DND-41 (cell line): ENCODE data around the gene TTC23L.

Experiments
- ATAC-seq: fragments of 200-7000 bp; cut with Tn5 transposase; 3 replicates; pipeline ENCODE4 v1.9.1; 2021; ENCODE audit warnings: low read depth; ENCODE audit not compliant: insufficient read depth
- DNase-seq: peaks from one replicate; pipeline ENCODE4 v3.0.0-alpha.2; 2020
- H2AFZ ChIP-seq: 2 replicates; pipeline ENCODE4 v1.6.0; 2012; ENCODE audit warnings: low read depth, low read length
- H3K27ac ChIP-seq: 2 replicates; pipeline ENCODE4 v1.5.1; 2012; ENCODE audit warnings: low read length, inconsistent platforms
- H3K27me3 ChIP-seq: fragments of 200-600 bp; sonication (generic); 2 replicates; pipeline ENCODE4 v1.6.0; 2012; ENCODE audit warnings: low read length, mild to moderate bottlenecking, inconsistent platforms; ENCODE audit not compliant: insufficient read depth, poor library complexity
- H3K36me3 ChIP-seq: 2 replicates; pipeline ENCODE4 v1.5.1; 2012; ENCODE audit warnings: low read length, inconsistent platforms; ENCODE audit not compliant: insufficient read depth
- H3K4me1 ChIP-seq: 2 replicates; pipeline ENCODE4 v1.5.1; 2012; ENCODE audit warnings: mild to moderate bottlenecking, low read length; ENCODE audit not compliant: insufficient read depth
- H3K4me2 ChIP-seq: 2 replicates; pipeline ENCODE4 v1.6.0; 2012; ENCODE audit warnings: mild to moderate bottlenecking, moderate library complexity, low read length, inconsistent platforms; ENCODE audit not compliant: insufficient read depth
- H3K4me3 ChIP-seq, 2 experiments: fragments of 200-600 bp in 1 of 2; shearing (Covaris generic) in 1 of 2; 2 replicates each; pipeline ENCODE4 v1.5.1; 2012 to 2016; ENCODE audit warnings: inconsistent platforms in 2 of 2, low read length in 2 of 2, mild to moderate bottlenecking in 2 of 2, low read depth in 1 of 2, moderate library complexity in 1 of 2
- H3K79me2 ChIP-seq: 2 replicates; pipeline ENCODE4 v1.6.0; 2012; ENCODE audit warnings: low read length, inconsistent platforms; ENCODE audit not compliant: insufficient read depth
- H3K9ac ChIP-seq: 2 replicates; pipeline ENCODE4 v1.6.0; 2012; ENCODE audit warnings: low read depth, mild to moderate bottlenecking, inconsistent platforms, low read length, moderate library complexity
- H3K9me3 ChIP-seq: 2 replicates; pipeline ENCODE4 v1.5.1; 2012; ENCODE audit warnings: low read length, moderate library complexity, mild to moderate bottlenecking, inconsistent platforms; ENCODE audit not compliant: insufficient read depth, severe bottlenecking
- H4K20me1 ChIP-seq: 2 replicates; pipeline ENCODE4 v1.6.0; 2012; ENCODE audit warnings: low read length; ENCODE audit not compliant: insufficient read depth
- CTCF ChIP-seq: IDR thresholded peaks from 2 replicates; pipeline ENCODE4 v1.5.1; 2012; ENCODE audit warnings: borderline replicate concordance, low read length, moderate library complexity, mild to moderate bottlenecking; ENCODE audit not compliant: poor library complexity, severe bottlenecking; ENCODE audit errors: extremely low read depth
- EZH2 ChIP-seq: IDR thresholded peaks from 3 replicates; pipeline ENCODE4 v1.6.1; 2012; ENCODE audit warnings: borderline replicate concordance, low read depth, mild to moderate bottlenecking, moderate library complexity, low read length, inconsistent platforms; ENCODE audit not compliant: severe bottlenecking

Gene TTC23L

DNA sequence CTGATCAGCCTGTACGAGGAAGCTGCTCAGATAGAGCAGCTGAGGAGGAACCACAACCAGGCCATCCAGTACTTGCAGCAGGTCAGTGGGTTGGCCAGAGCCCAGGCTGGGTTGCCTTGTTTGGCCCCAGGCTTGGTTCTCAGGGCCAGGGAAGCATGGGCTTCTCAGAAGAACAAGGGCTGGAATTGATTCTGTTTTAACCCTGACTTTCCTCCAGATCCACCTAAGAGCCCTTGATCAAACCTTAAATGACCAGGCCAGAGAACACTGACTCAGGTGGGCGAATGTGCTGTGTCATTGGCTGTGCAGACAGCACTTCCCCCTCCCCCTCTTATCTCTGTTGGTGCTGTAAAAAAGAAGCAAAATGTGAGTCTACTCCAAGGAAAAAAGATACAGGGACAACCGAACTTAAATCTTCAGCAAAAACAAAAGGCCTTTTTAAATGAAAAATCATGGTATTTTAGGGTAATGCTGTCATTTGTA is 28.1 kb downstream of the TTC23L start:
- no peaks in the 10 kb centered on the region for H4K20me1 ChIP-seq
- TF ChIP-seq EZH2 = no peak
- no peaks in the 10 kb centered on the region for H3K27me3 ChIP-seq
- no peaks in the 10 kb centered on the region for H3K36me3 ChIP-seq
- H2AFZ ChIP-seq = no peak overlapping the region
- H3K9ac ChIP-seq = no peak overlapping the region
- no peak overlapping the region for H3K4me3 ChIP-seq
- H3K79me2 ChIP-seq = no peaks in the 10 kb centered on the region
- H3K9me3 ChIP-seq = no peaks in the 10 kb centered on the region
- ATAC-seq (no peak), DNase-seq (no peak)
- H3K4me1 ChIP-seq = no peaks in the 10 kb centered on the region
- H3K4me2 ChIP-seq = no peak overlapping the region
- no peak overlapping the region for H3K27ac ChIP-seq

GRCh38 chr5:34867660-34868059 is 28.7 kb downstream of the TTC23L start:
- H3K9ac ChIP-seq = no peak overlapping the region
- H4K20me1 ChIP-seq = no peaks in the 10 kb centered on the region
- H3K4me3 ChIP-seq = no peak overlapping the region
- H3K79me2 ChIP-seq = no peaks in the 10 kb centered on the region
- no peaks in the 10 kb centered on the region for H3K9me3 ChIP-seq
- H3K4me2 ChIP-seq = no peak overlapping the region
- H3K36me3 ChIP-seq = no peaks in the 10 kb centered on the region
- DNase-seq (no peak), ATAC-seq (no peak)
- H3K27me3 ChIP-seq = no peaks in the 10 kb centered on the region
- H3K27ac ChIP-seq = no peak overlapping the region
- TF ChIP-seq EZH2 = no peak
- TF ChIP-seq CTCF = no peak
- H2AFZ ChIP-seq = no peak overlapping the region
- no peaks in the 10 kb centered on the region for H3K4me1 ChIP-seq

GRCh38 chr5:34868791-34869190 is 29.8 kb downstream of the TTC23L start:
- H3K36me3 ChIP-seq = no peaks in the 10 kb centered on the region
- no peak overlapping the region for H3K4me2 ChIP-seq
- H3K27ac ChIP-seq = no peak overlapping the region
- ATAC-seq (no peak), DNase-seq (no peak)
- no peak overlapping the region for H3K9ac ChIP-seq
- H3K4me3 ChIP-seq = no peak overlapping the region
- H3K27me3 ChIP-seq = no peaks in the 10 kb centered on the region
- no peaks in the 10 kb centered on the region for H3K9me3 ChIP-seq
- H2AFZ ChIP-seq = no peak overlapping the region
- H4K20me1 ChIP-seq = no peaks in the 10 kb centered on the region
- no peaks in the 10 kb centered on the region for H3K79me2 ChIP-seq
- H3K4me1 ChIP-seq = no peaks in the 10 kb centered on the region
- TF ChIP-seq EZH2 (no peak), CTCF (no peak)

DNA sequence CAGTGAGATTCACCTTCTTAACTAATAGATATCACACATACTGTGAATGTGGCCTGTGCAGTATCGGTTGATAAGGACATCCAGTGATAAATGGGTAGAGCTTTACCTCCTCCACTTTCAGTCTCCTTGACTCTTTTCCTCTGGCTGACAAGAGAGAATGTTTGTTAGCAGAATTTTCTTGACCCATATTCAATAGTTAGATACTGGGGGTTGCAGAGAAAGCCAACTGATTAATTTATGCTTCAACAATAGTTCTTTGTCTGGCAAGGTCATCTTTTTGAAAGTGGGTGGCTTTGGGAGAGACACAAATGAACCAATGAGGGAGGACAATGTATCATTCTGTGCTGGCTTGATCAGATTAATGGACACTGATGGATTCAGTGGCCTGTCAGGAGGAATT is 30.3 kb downstream of the TTC23L start:
- no peaks in the 10 kb centered on the region for H3K9me3 ChIP-seq
- H4K20me1 ChIP-seq = no peaks in the 10 kb centered on the region
- no peak for DNase-seq
- no peak overlapping the region for H2AFZ ChIP-seq
- H3K36me3 ChIP-seq = no peaks in the 10 kb centered on the region
- no peak overlapping the region for H3K27ac ChIP-seq
- no peaks in the 10 kb centered on the region for H3K79me2 ChIP-seq
- H3K4me1 ChIP-seq = no peaks in the 10 kb centered on the region
- no peaks in the 10 kb centered on the region for H3K27me3 ChIP-seq
- no peak overlapping the region for H3K4me2 ChIP-seq
- no peak for ATAC-seq
- no peak overlapping the region for H3K9ac ChIP-seq
- TF ChIP-seq EZH2 = no peak
- TF ChIP-seq CTCF = no peak
- no peak overlapping the region for H3K4me3 ChIP-seq
